Activated CD8-positive, alpha-beta memory T cell treated with anti-CD3 and anti-CD28 coated beads for 36 hours (primary cell): ENCODE measurements around the gene WFIKKN2. TPM values are rescaled to one million over a fixed set of nuclear protein-coding genes. Genes with fewer than 3 reads are reported as not detected.
"Not testable (repeated sequence)": the region's sequence is repeated elsewhere in the genome, so short reads cannot be mapped to it uniquely, and the experiment has no call there.

ENCODE experiments used
- CTCF ChIA-PET: fragments of 350-600 bp; sonication (Branson Sonifier 250); formaldehyde crosslinking; loops from one replicate; lab custom pipeline; 2021; ENCODE audit warnings: antibody characterized with exemption; lab: Charles Lee
- POLR2A ChIA-PET: fragments of 350-600 bp; sonication (Branson Sonifier 250); formaldehyde crosslinking; loops from one replicate; lab custom pipeline; 2021; ENCODE audit warnings: antibody characterized with exemption; lab: Charles Lee
- total RNA-seq, 2 experiments: library from RNA; stranded (reverse); gene quantifications; one replicate each; pipeline ENCODE4 v1.2.3, GENCODE V29; 2021

WFIKKN2 gene
- not detected for total RNA-seq

DNA sequence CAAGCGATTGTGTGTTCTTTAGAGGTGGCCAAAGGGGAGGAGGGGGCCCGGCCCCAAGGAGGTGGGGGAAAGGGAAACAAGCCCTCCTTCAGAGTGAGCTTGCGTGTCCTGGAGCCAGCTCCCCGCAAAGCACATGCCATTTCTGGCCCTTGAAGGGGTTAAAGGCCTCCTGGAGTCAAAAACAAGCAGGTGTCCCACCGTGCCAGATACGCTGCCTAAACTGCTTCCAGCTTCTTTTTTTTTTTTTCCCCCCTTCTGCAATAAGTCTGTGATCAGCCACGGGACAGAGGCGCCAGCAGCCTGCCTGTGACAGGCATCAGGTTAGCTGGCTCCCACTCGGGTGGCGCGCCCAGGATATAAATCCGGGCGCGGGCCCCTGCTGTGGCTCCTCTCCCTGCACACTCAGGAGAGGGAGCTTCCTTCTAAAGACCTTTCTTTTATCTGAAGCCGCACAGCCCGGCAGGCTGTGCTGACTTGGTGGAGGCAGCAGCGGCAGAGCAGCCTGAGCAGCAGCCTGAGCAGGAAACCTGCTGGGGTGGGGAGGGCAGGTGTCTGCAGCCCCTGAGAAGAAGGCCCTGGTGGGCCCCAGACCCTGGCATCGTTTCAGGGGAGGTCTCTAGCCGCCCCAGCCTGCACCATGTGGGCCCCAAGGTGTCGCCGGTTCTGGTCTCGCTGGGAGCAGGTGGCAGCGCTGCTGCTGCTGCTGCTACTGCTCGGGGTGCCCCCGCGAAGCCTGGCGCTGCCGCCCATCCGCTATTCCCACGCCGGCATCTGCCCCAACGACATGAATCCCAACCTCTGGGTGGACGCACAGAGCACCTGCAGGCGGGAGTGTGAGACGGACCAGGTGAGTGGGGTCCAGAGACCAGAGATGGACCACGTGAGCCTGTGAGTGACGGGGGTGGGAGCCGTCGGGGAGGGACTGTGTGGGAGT, at the start of gene WFIKKN2:
TSS of gene WFIKKN2 (plus strand) at position 286 of the 934 bp plus-strand sequence. CDS start at position 638, 352 bp downstream.
- POLR2A ChIA-PET, result no interaction called here
- CTCF ChIA-PET, result no interaction called here

GRCh38 chr17:50785946-50786570, 49.3 kb upstream of the WFIKKN2 start:
- POLR2A ChIA-PET, result no interaction called here
- CTCF ChIA-PET, result interaction anchor here (0.7 to 4.7 kb wide), 3 partner anchors 56 to 169 kb away, joined by 3 to 23 read pairs (median 4); no protein-coding TSS in a partner anchor

DNA sequence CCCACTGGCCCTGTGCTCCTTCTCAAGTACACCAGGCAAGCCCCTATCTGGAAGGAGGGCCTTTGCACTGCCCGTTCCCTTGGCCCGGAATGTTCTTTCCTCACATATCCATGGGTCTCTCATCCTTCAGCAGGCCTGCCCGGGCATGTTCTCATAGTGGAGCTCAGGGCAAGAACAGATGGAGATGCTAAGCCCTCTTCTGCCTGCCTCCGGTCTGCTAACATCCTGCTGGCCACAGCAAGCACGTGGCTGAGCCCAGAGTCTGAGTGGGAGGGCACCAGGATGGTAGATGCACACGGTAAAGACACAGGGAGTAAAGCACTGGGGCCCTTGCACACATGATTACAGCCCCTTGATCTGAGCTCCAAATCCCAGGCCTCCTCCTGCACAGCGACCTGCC, 48.3 kb upstream of the WFIKKN2 start:
- ChIA-PET POLR2A (no interaction called here), CTCF (interaction anchor here (1.4 kb wide), 1 partner anchor 55 kb away, joined by 4 read pairs; no protein-coding TSS in a partner anchor)

- CTCF ChIA-PET, result interaction anchor here (0.6 kb wide), 1 partner anchor 51 kb away, joined by 3 read pairs; no protein-coding TSS in a partner anchor
- POLR2A ChIA-PET, result no interaction called here
These were observed 44.8 kb upstream of the WFIKKN2 start for GRCh38 chr17:50790618-50791017.

DNA sequence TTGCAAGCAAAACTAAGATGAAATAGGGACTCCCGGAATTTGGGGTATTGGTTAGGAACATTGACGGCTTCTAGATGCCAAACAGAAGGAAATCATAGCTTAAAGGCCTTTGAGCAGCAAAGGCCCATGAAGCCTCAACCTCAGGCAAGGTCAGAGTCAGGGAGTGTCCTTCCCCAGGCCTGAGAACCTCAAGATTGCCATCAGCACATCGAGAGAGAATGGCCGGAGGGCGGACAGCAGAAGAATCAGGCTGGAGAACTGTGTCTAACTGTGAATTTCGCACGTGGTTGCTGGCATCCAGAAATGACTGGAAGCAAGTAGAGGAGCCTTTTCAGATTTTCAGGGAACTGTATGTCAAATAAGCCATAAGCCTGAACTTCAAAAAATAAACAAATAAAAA, 43.3 kb upstream of the WFIKKN2 start:
- ChIA-PET POLR2A (no interaction called here), CTCF (interaction anchor here (1.5 kb wide), 1 partner anchor 10 kb away, joined by 4 read pairs; no protein-coding TSS in a partner anchor)

- ChIA-PET CTCF (interaction anchor here (1.5 kb wide), 1 partner anchor 11 kb away, joined by 4 read pairs; no protein-coding TSS in a partner anchor), POLR2A (no interaction called here)
These were observed 42.4 kb upstream of the WFIKKN2 start for GRCh38 chr17:50793007-50793406.

DNA sequence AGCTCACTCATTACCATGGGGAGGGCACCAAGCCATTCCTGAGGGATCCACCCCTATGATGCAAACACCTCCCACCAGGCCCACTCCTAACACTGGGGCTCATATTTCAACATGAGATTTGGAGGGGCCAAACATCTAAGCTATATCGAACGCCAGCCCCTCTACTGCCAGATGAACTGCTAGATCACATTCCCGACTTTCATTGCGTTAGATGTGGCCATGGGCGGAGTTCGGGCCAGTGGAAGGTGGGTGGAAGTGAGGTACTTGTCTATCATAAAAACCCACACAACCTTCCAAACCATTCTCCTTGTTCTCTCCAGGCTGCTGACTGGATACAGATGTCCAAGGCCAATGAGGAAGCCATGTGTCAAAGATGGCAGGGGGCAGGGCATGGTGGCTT, 41.0 kb upstream of the WFIKKN2 start:
- ChIA-PET POLR2A (no interaction called here), CTCF (no interaction called here)

- ChIA-PET POLR2A (no interaction called here), CTCF (no interaction called here)
These were observed 38.1 kb upstream of the WFIKKN2 start for GRCh38 chr17:50797135-50797810.

- ChIA-PET CTCF (interaction anchor here (0.7 kb wide), 1 partner anchor 16 kb away, joined by 3 read pairs; no protein-coding TSS in a partner anchor), POLR2A (no interaction called here)
These were observed 36.7 kb upstream of the WFIKKN2 start for GRCh38 chr17:50798424-50799288.

GRCh38 chr17:50799582-50799981, 35.8 kb upstream of the WFIKKN2 start:
- CTCF ChIA-PET, result no interaction called here

DNA sequence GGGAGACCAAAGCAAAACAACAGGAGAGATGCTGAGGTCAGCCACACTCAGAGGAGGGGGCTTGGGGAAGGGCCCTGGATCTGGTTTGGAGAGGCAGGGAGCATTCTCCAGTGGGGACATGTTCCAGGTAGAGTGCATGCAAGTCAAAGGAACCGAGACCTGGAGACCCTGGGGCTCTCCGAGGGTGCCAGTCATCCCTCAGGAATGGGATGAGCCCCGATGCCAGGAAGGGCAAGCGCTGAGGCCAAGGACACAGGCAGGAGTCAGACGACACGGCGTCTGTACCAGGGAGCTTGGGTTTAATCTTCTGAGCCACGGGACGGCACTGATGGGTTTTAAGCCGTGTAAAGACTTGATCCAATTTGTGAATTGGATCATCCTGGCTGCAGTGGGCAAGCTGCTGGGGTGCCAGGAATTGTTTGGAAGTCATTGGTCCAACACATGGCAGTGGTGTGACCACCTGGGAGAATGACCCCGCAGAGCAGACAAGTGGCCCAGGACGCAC, 35.1 kb upstream of the WFIKKN2 start:
- ChIA-PET CTCF (interaction anchor here (0.8 kb wide), 1 partner anchor 17 kb away, joined by 4 read pairs; no protein-coding TSS in a partner anchor), POLR2A (no interaction called here)

More at GRCh38 chr17:50799582-50799981, 35.8 kb upstream of the WFIKKN2 start:
- POLR2A ChIA-PET, result no interaction called here

DNA sequence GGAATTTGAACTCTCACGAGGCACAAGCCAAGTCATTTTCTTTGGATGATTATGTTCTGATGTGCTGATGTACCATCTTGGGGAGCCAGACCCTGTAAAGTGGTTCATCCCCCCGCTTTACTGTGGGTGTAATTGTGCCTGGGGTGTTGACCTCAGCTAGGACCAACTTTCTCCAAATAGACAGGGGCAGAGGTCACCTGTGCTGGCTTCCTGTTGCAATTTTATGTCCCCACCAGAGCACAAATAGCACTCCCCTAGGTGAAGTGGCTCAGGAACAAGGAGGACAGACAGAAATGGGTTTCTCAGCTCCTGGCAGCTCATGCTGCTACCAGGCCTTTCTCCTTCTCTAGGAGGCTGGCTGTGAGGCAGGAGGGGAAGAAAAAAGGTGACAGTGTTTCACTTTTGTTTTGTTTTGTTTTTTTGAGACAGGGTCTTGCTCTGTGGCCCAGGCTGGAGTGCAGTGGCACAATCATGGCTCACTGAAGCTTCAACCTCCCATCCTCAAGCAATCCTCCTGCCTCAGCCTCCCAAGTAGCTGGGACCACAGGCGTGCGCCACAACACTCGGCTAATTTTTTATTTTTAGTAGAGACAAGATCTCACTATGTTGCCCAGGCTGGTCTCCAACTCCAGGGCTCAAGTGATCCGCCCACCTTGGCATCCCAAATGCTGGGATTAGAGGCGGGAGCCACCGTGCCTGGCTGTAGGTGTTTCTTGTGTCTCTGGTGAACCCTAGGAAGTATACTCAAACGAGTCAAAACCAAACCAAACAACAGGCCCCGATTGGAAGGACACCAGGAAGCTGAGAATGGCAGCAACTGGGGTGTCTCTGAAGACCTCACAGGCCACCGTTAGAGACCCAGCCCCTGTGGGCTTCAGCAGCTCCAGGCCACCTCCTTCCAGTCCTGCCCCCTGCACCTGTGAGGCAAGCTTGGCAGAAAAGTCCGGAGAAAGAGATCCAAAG, 32.5 kb upstream of the WFIKKN2 start:
- ChIA-PET CTCF (interaction anchor here (0.5 to 1.9 kb wide), 3 partner anchors 20 to 140 kb away, joined by 3 to 6 read pairs (median 5); no protein-coding TSS in a partner anchor), POLR2A (no interaction called here)

- POLR2A ChIA-PET, result no interaction called here
- CTCF ChIA-PET, result interaction anchor here (1.9 kb wide), 1 partner anchor 21 kb away, joined by 6 read pairs; no protein-coding TSS in a partner anchor
These were observed 31.7 kb upstream of the WFIKKN2 start for GRCh38 chr17:50803676-50804075.

DNA sequence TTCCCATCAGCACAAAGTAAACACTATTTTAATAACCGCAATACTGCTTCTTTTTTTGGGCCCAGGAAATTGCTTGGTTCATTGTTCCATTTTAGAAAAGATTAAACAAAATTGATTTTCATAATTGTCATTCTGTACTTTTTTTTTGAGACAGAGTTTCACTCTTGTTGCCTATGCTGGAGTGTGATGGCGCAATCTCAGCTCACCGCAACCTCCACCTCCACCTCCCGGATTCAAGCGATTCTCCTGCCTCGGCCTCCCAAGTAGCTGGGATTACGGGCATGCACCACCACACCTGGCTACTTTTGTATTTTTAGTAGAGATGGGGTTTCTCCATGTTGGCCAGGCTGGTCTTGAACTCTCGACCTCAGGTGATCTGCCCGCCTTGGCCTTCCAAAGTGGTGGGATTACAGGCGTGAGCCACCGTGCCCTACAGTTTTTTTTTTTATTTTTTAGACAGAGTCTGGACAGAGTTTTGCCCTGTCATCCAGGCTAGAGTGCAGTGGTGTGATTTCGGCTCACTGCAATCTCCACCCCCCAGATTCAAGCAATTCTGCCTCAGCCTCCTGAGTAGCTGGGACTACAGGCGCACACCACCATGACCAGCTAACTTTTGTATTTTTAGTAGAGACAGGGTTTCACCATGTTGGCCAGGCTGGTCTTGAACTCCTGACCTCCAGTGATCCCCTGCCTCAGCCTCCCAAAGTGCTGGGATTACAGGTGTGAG, 30.5 kb upstream of the WFIKKN2 start:
- POLR2A ChIA-PET, result not testable (repeated sequence)
- CTCF ChIA-PET, result interaction anchor here (1.3 kb wide), 1 partner anchor 10 kb away, joined by 3 read pairs; no protein-coding TSS in a partner anchor

GRCh38 chr17:50805486-50805885, 29.9 kb upstream of the WFIKKN2 start:
- POLR2A ChIA-PET, result no interaction called here
- CTCF ChIA-PET, result interaction anchor here (1.1 to 1.3 kb wide), 2 partner anchors 10 to 37 kb away, joined by 3 read pairs; no protein-coding TSS in a partner anchor

- ChIA-PET CTCF (interaction anchor here (1.1 to 1.3 kb wide), 2 partner anchors 9 to 36 kb away, joined by 3 read pairs; no protein-coding TSS in a partner anchor), POLR2A (no interaction called here)
These were observed 29.2 kb upstream of the WFIKKN2 start for GRCh38 chr17:50806141-50806643.
